Stomach (tissue), 9 donors: ENCODE results near the gene TANC1. TPM values are rescaled to one million over a fixed set of nuclear protein-coding genes. Genes with fewer than 3 reads are reported as not detected.

Experiments used
- DNase-seq, 2 donors: peaks; one replicate each; pipeline versions ENCODE4 v3.0.0 to v3.0.0-alpha.2; 2013 to 2019
- H3K27ac ChIP-seq, 5 donors: fragments of 200-600 bp in 4 of 5; sonication (generic) in 4 of 5; one replicate each; pipeline ENCODE4 v1.5.1; 2013 to 2019; ENCODE audit warnings: mild to moderate bottlenecking in 1 of 5, moderate library complexity in 1 of 5
- H3K27me3 ChIP-seq, 3 donors: fragments of 200-600 bp; sonication (generic); one replicate each; pipeline ENCODE4 v1.5.1; 2017 to 2019; ENCODE audit warnings: mixed run types in 1 of 3
- H3K36me3 ChIP-seq, 4 donors: fragments of 200-600 bp; sonication (generic); 1 replicate in 3 of 4; 2 replicates in 1 of 4; pipeline ENCODE4 v1.5.1; 2016 to 2019
- H3K4me1 ChIP-seq, 4 donors: fragments of 200-600 bp; sonication (generic); one replicate each; pipeline ENCODE4 v1.5.1; 2016 to 2019
- H3K4me3 ChIP-seq, 4 donors: fragments of 200-600 bp; sonication (generic) in 3 of 4; one replicate each; pipeline ENCODE4 v1.5.1; 2016 to 2019; ENCODE audit warnings: mild to moderate bottlenecking in 1 of 4
- H3K9me3 ChIP-seq, 4 donors: fragments of 200-600 bp; sonication (generic); one replicate each; pipeline ENCODE4 v1.5.1; 2016 to 2019
- EP300 ChIP-seq: sonication (generic); formaldehyde crosslinking; IDR thresholded peaks from one replicate; pipeline ENCODE4 v1.6.1; 2017; ENCODE audit warnings: antibody characterized with exemption
- POLR2A ChIP-seq, 4 donors: fragments of 450-650 bp; IDR thresholded peaks; one replicate each; pipeline ENCODE4 v1.6.1; 2016; ENCODE audit warnings: antibody characterized with exemption in 4 of 4, control low read depth in 2 of 4, mild to moderate bottlenecking in 1 of 4, moderate library complexity in 1 of 4
- POLR2AphosphoS5 ChIP-seq, 3 donors: sonication (generic); formaldehyde crosslinking; IDR thresholded peaks; one replicate each; pipeline ENCODE4 v1.6.1; 2016; ENCODE audit warnings: antibody characterized with exemption in 3 of 3
- WGBS, 5 donors: extraction: QIAGEN DNeasy Blood & Tissue Kit in 3 of 5; methylation state at CpG; one replicate each; pipeline versions ENCODE4 v1.1.5 to v1.1.7; 2013 to 2018; 5-methylcytosine and 5-hydroxymethylcytosine counted together
- intact Hi-C: fragments of 100-400 bp; cut with DNase I; formaldehyde crosslinking; loops from one replicate; pipeline ENCODE4 v1.15.1; 2023; ENCODE audit warnings: low total_unique reads
- polyA plus RNA-seq, 3 donors: library from polyadenylated mRNA; stranded (reverse); fragments of 200-250 nt; gene quantifications; one replicate each; pipeline ENCODE4 v1.2.3, GENCODE V29; 2013
- total RNA-seq, 5 donors: library from RNA; depleted of rRNA; stranded (reverse); fragments of >200 nt; gene quantifications; one replicate each; pipeline versions ENCODE4 v1.1.0 to v1.2.3, GENCODE V29; 2014 to 2016
- TF ChIP-seq, protein P1 (sequence below), 7 experiments: fragments of 450-650 bp in 4 of 7; fragments of 200-600 bp in 3 of 7; sonication (generic) in 3 of 7; IDR thresholded peaks; one replicate each; pipeline ENCODE4 v1.5.1; 2016 to 2019; ENCODE audit warnings: antibody characterized with exemption in 7 of 7, control low read depth in 2 of 7, mild to moderate bottlenecking in 1 of 7
- donor health status: healthy with polysubstance abuse.
- donor health status: Bipolar disorder and iron deficiency.
- donor health status: healthy.

Gene TANC1
- total and polyA plus RNA-seq, 8 donors, result 4.9 to 59.7 (median 37.7) TPM

DNA sequence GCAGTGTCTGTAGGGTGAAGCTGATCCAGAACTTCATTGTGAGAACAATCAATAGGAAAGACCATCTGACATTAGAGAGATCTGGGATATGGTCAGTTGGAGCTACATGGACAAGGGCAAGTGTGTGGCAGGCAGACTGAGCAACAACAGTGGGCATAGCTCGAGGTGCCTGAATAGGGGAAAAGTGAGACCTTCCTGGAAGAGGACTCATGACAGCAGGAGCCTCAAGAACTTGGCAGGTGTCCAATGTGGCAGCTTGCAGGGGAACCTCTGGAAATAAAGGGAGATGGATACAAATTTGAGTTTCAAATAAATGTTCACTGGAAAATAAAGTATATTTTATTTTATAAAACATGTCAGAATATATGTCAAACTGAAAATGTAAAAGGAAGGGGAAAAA is 117.9 kb downstream of the TANC1 start:
- H3K9me3 ChIP-seq, result no peaks in the 10 kb centered on the region
- no peaks in the 10 kb centered on the region for H3K36me3 ChIP-seq
- TF ChIP-seq POLR2AphosphoS5 (IDR thresholded peaks at IDR 0.05) (no peak), POLR2A (IDR thresholded peaks at IDR 0.05) (no peak), EP300 (no peak)
- TF ChIP-seq, protein P1, sequence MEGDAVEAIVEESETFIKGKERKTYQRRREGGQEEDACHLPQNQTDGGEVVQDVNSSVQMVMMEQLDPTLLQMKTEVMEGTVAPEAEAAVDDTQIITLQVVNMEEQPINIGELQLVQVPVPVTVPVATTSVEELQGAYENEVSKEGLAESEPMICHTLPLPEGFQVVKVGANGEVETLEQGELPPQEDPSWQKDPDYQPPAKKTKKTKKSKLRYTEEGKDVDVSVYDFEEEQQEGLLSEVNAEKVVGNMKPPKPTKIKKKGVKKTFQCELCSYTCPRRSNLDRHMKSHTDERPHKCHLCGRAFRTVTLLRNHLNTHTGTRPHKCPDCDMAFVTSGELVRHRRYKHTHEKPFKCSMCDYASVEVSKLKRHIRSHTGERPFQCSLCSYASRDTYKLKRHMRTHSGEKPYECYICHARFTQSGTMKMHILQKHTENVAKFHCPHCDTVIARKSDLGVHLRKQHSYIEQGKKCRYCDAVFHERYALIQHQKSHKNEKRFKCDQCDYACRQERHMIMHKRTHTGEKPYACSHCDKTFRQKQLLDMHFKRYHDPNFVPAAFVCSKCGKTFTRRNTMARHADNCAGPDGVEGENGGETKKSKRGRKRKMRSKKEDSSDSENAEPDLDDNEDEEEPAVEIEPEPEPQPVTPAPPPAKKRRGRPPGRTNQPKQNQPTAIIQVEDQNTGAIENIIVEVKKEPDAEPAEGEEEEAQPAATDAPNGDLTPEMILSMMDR (IDR thresholded peaks at IDR 0.05), result no peak
- WGBS, 5 donors, result 36 to 59% (median 47%) methylated on average over 1 of the region's 1 CpG
- no peak overlapping the region for H3K4me3 ChIP-seq
- H3K27ac ChIP-seq, result no peak overlapping the region
- H3K4me1 ChIP-seq, result peaks cover 16 to 64% (median 47%) of the 10 kb centered on the region in 4 donors
- no peak for DNase-seq
- no peaks in the 10 kb centered on the region for H3K27me3 ChIP-seq
- intact Hi-C loops, result no loop called here

DNA sequence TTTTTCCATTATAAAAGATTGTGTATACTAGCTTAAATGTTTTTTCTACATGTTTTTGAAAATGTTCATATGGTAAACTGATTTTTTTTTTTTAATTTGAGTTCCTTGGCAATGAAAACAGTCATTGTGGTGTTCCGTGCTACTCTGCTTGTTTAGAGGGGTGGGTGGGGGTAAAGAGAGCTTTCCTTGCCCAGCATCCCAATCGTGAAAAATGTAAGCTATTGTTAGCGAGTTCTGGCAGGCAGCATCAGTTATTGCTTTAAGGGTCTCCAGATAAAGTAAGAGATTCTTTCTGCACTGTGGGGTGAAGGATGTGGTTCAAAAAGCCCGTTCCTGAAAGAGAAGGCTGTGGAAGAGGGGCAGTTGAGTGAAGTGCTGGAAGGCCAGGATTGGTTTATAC is 118.4 kb downstream of the TANC1 start:
- DNase-seq, result no peak
- Histone ChIP-seq H3K9me3 (no peaks in the 10 kb centered on the region), H3K27ac (peak overlapping the region in 2 of 5 donors; percentile 11 to 20), H3K27me3 (no peaks in the 10 kb centered on the region), H3K36me3 (no peaks in the 10 kb centered on the region), H3K4me3 (no peak overlapping the region), H3K4me1 (peaks cover 21 to 69% (median 52%) of the 10 kb centered on the region in 4 donors)
- TF ChIP-seq POLR2AphosphoS5 (IDR thresholded peaks at IDR 0.05) (no peak), EP300 (no peak), POLR2A (IDR thresholded peaks at IDR 0.05) (no peak)
- TF ChIP-seq, protein P1 (IDR thresholded peaks at IDR 0.05), result no peak
- WGBS, 5 donors, result 53 to 71% (median 58%) methylated on average over 4 of the region's 4 CpGs
- intact Hi-C loops, result no loop called here

DNA sequence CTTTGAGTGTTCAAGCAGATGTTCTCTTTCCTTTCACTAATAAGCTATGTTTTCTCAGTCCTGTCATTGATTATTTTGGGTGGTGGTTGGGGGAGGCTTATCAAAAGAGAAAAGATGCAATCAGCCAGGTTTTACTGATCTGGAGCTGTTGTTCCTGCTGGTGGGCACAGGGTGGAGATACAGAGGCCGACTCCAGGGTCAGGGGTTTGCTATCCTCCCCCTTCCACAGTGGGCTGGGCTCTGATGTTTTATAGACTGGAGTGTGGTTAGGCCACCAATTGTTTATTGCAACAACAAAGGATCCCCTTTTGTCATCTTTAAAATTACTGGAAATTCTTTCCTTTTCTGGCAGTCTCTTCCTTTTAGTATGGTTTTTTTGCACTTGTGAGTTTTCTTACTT is 120.5 kb downstream of the TANC1 start:
- TF ChIP-seq POLR2AphosphoS5 (IDR thresholded peaks at IDR 0.05) (no peak), EP300 (no peak), POLR2A (IDR thresholded peaks at IDR 0.05) (no peak)
- TF ChIP-seq, protein P1 (IDR thresholded peaks at IDR 0.05), result no peak
- H3K9me3 ChIP-seq, result no peaks in the 10 kb centered on the region
- H3K27me3 ChIP-seq, result no peaks in the 10 kb centered on the region
- WGBS, 5 donors, result 56 to 73% (median 67%) methylated on average over 1 of the region's 1 CpG
- H3K4me3 ChIP-seq, result no peak overlapping the region
- peaks cover 25 to 82% (median 58%) of the 10 kb centered on the region in 4 donors for H3K4me1 ChIP-seq
- intact Hi-C loops, result no loop called here
- H3K36me3 ChIP-seq, result no peaks in the 10 kb centered on the region
- peak overlapping the region in 3 of 5 donors; percentile 19 to 60 (median 38) for H3K27ac ChIP-seq
- no peak for DNase-seq

DNA sequence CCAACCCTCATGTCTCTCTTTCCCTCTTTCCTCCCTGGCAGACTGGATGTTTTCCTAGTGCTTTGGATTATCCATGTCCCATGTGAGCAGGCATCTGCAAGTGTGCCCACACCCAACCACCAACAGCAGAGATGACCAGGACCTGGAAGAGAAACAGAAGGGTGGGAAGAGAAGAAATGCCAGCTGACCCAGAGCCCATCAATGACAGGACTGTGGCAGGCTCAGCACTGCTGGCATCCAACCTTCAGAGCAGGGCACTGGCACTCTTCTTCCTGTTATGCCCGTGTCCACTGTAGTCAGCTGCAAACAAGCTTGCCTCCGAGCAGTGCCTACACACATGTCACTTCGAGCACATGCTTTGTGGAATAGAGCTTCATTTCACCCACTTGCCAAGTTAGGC is 121.1 kb downstream of the TANC1 start:
- Histone ChIP-seq H3K36me3 (no peaks in the 10 kb centered on the region), H3K4me3 (no peak overlapping the region), H3K27ac (peak overlapping the region in 3 of 5 donors; percentile 19 to 60 (median 38)), H3K9me3 (no peaks in the 10 kb centered on the region), H3K4me1 (peaks cover 25 to 81% (median 56%) of the 10 kb centered on the region in 4 donors), H3K27me3 (no peaks in the 10 kb centered on the region)
- intact Hi-C loops, result no loop called here
- DNase-seq, result no peak
- WGBS, 5 donors, result 64 to 83% (median 73%) methylated on average over 3 of the region's 3 CpGs
- no peak for TF ChIP-seq POLR2AphosphoS5 (IDR thresholded peaks at IDR 0.05)
- TF ChIP-seq, protein P1 (IDR thresholded peaks at IDR 0.05), result no peak
